Embryonic facial prominence (tissue), 1 donor: ENCODE data around the gene NEK8.
"Not testable (repeated sequence)": the region's sequence is repeated elsewhere in the genome, so short reads cannot be mapped to it uniquely, and the experiment has no call there.

ENCODE experiments used
- DNase-seq: peaks from one replicate; pipeline ENCODE4 v3.0.0-alpha.2; 2016; ENCODE audit errors: extremely low spot score

Gene NEK8

GRCh38 chr17:28725660-28726225 is 2.8 kb upstream of the NEK8 start:
- no peak for DNase-seq

DNA sequence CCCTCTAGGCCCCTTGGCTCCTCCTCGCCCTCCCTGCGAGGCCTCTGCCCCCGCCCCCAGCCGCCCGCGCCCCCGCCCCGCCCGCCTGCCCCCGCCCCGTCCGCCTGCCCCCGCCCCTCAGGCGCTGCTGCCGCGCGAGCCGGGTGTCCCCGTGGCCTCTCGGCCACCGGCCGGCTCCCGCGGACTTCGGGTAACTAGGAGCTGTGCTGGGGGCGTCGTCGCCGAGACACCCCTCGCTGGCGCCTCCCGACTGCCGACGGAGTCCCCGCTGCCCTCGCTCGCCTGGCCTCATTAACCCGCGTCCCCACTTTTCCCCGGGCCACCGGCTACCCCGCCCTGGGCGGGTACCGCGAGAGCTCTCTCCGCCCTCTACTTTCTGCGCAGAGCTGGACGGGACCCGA is 2.4 kb upstream of the NEK8 start, which contains the start of gene TLCD1:
Gene TLCD1 (minus strand): TSS at position 8 of the 401 bp plus-strand sequence. CDS start 136 bp downstream, outside the sequence.
- DNase-seq = peak; percentile 16

DNA sequence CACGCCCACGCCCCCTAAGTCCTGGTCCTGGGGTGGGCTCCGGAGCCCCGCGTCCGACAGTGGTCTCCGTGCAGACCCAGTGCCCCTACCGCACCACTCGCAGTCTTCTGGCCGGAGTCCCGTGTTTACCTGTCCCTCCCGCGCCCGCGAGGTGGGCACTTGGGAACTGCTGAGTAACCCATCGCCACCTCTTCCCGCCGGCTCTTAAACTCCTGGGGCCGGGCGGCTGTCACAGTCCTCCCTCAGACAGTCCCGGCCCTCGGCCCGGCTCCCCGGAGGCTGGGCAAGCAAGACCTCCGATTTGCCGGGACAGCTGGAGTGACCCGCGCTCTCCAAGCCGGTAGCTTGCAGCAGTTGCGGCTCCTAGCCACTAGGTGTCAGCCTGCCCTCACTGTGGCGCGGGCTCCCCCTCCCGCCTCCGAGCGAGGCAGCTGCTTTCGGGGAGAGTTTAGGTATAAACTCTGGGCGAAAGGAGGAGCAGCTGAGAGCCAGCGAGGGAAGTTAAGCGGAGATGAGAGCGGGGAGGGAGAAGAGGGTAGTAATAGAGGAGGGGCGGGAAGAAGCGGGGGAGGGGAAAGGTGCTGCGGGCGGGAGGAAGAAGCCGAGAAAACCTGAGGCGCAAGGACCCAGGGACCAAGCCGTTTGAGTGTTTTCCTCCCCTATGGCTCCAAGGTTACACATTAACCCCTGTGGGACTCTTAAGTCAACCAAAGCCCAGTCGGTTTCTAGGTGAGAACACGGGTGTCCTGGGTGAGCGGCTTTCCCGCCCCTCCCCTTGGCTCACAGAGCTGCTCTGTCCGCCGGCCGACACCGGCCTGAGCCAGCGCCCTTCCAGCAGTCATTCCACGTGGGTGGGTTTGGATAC is 1.7 kb upstream of the NEK8 start:
- DNase-seq = peak; percentile 87

DNA sequence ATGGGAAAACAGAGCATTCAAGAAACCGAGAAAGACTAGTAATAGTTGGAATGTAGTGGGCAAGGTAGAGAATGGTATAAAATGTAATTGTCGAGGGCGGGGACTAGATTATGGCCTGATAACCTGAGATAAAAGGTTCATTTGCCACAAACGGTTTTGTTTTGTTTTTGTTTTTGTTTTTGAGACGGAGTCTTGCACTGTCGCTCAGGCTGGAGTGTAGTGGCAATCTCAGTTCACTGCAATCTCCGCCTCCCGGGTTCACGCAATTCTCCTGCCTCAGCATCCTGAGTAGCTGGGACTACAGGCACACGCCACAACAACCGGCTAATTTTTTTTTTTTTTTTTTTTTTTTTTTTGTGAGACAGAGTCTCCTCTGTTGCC is 1.4 kb downstream of the NEK8 start:
- no peak for DNase-seq

GRCh38 chr17:28733346-28733745 is 4.8 kb downstream of the NEK8 start:
- DNase-seq = no peak

DNA sequence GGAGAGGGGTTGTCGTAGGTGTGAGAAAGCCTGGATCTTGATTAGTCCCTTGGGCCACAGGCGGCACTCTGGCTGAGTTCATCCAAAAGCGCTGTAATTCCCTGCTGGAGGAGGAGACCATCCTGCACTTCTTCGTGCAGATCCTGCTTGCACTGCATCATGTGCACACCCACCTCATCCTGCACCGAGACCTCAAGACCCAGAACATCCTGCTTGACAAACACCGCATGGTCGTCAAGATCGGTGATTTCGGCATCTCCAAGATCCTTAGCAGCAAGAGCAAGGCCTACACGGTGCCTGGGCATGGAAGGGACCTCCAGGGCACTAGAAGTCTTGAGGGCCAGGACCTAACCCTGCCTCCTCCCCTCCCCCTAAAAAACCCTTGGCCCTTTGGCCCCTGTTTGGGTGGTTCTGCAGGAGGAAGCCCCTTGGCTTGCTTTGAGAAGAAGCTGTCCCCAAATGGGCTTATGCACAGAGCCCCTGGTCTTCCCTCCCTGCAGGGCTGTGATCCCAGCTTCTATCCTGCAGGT is 6.2 kb downstream of the NEK8 start:
- no peak for DNase-seq

DNA sequence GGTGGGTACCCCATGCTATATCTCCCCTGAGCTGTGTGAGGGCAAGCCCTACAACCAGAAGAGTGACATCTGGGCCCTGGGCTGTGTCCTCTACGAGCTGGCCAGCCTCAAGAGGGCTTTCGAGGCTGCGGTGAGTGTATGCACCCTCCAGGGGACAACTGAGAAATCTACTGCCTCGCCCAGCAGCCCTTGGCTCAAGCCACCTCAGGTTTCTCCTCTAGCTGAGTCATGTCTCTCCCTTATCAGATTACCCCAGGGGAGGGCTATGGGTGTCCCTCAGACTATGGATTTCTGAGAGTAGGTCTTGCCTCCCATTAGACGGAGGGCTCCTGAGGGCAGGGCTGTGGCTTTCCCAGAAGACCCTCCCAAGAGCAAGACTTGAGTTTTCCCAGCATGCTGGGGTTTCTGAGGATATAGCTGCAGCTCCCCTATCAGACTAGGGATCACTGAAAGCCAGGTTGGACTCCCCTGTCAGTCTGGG is 6.7 kb downstream of the NEK8 start:
- DNase-seq = no peak

DNA sequence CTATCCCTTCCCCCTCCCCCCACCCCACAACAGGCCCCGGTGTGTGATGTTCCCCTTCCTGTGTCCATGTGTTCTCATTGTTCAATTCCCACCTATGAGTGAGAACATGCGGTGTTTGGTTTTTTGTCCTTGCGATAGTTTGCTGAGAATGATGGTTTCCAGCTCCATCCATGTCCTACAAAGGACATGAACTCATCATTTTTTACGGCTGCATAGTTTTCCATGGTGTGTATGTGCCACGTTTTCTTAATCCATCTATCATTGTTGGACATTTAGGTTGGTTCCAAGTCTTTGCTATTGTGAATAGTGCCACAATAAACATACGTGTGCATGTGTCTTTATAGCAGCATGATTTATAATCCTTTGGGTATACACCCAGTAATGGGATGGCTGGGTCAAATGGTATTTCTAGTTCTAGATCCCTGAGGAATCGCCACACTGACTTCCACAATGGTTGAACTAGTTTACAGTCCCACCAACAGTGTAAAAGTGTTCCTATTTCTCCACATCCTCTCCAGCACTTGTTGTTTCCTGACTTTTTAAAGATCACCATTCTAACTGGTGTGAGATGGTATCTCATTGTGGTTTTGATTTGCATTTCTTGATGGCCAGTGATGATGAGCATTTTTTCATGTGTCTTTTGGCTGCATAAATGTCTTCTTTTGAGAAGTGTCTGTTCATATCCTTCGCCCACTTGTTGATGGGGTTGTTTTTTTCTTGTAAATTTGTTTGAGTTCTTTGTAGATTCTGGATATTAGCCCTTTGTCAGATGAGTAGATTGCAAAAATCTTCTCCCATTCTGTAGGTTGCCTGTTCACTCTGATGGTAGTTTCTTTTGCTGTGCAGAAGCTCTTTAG is 7.6 kb downstream of the NEK8 start:
- DNase-seq = not testable (repeated sequence)

- no peak for DNase-seq
Measured at GRCh38 chr17:28737316-28737715, 8.7 kb downstream of the NEK8 start.

DNA sequence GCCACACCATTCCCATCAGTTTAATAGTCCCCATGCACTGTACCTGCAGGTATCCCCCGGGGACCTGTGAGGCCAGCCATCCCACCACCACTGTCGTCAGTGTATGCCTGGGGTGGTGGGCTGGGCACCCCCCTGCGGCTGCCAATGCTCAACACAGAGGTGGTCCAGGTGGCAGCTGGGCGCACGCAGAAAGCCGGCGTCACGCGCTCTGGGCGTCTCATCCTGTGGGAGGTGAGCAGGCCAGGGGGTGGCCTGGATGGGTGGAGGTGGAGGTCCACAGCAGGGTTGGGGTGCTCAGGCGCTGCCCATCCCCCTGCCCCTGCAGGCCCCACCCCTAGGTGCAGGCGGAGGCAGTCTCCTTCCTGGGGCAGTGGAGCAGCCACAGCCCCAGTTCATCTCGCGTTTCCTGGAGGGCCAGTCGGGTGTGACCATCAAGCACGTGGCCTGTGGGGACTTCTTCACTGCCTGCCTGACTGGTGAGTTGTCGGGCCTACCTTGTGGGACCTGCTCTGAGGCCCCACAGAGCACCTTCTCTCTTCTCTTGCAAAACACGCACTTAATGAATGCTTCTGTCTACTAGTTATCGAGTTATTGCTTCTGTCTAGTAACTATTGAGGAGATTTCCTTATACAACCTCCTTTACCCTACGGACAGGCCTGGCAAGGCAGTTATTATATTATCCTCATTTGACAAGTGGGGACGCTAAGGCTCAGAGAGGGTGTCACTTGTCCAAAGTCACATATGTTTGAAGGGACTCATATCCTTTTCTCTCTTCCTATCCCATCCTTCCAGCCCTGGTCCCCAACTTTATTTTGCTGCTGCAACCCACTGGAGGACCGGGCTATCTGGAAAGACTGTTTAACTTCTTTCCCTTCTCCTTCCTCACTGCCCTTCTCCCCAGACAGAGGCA is 9.4 kb downstream of the NEK8 start:
- DNase-seq = no peak

DNA sequence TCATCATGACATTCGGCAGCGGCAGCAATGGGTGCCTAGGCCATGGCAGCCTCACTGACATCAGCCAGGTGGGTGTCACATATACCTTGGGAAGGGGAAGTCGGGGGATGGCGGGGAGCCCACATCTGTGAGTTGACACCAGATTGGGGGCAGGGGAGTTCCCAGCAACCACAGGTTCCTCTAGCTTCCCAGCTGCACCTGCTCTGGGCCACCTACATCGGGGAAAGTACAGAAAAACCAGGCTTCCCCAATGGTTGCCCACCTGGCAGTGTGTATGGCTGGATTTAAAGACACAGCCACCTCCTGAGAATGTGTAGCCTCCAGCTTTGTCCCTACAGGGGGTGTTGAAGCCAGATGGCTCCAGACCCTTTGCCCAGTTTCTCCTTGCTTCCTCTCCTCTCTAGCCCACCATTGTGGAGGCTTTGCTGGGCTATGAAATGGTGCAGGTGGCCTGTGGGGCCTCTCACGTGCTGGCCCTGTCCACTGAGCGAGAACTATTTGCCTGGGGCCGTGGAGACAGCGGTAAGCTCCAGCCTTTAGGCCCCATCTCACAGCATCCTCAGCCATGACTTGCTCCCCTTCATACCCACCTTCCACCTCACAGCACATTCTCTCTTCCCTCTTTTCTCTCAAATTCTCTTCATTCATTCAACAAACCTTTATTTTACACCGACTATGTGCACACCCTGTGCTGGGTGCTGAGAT is 10.2 kb downstream of the NEK8 start:
- DNase-seq = no peak

GRCh38 chr17:28740406-28741357 is 12.1 kb downstream of the NEK8 start:
- no peak for DNase-seq

- DNase-seq = no peak
Measured at GRCh38 chr17:28741358-28742349, 13.1 kb downstream of the NEK8 start.

DNA sequence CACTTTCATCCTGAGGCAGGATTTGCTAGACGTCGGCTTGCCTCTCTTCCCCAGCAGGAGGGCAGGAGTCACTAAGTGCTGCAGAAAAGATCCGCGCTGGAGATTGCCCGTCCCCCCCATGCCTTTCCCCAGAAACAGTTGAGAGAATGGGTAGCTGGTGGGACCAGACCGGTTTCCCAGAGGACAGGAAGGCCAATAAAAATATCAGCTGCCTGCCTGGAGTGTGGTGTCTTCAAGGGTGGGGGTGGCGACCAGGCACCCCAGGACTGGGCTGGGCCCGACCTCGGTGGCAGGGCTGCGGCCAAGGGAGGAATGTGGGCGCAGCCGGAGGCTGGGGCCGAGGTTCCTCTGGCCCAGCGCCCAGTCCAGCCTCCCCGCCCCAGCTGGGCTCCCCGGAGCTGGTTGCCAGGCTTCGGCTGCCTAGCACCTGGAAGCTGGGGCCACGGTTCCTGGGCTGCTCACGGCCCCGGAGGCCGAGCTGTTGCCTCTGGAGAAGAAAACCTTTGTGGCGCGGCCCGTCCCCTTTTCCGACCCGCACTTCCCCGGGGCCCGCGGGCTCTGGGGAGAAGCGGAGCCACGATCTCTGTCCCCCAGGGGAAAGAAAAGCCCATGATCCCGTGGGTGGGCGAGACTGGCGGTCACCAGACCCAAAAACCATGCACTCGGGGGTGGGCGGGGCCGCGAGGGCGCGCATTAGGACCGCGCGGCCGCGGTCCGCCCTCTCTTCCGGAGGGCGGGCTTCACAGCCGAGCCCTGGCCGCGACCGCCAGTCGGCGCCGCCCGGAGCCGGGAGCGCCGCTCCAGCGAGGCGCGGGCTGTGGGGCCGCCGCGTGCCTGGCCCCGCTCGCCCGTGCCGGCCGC is 14.9 kb downstream of the NEK8 start, which contains the start of gene TRAF4:
Gene TRAF4 (plus strand): TSS at position 769 of the 861 bp plus-strand sequence. CDS start 102 bp downstream, outside the sequence.
- DNase-seq = peak; percentile 44

DNA sequence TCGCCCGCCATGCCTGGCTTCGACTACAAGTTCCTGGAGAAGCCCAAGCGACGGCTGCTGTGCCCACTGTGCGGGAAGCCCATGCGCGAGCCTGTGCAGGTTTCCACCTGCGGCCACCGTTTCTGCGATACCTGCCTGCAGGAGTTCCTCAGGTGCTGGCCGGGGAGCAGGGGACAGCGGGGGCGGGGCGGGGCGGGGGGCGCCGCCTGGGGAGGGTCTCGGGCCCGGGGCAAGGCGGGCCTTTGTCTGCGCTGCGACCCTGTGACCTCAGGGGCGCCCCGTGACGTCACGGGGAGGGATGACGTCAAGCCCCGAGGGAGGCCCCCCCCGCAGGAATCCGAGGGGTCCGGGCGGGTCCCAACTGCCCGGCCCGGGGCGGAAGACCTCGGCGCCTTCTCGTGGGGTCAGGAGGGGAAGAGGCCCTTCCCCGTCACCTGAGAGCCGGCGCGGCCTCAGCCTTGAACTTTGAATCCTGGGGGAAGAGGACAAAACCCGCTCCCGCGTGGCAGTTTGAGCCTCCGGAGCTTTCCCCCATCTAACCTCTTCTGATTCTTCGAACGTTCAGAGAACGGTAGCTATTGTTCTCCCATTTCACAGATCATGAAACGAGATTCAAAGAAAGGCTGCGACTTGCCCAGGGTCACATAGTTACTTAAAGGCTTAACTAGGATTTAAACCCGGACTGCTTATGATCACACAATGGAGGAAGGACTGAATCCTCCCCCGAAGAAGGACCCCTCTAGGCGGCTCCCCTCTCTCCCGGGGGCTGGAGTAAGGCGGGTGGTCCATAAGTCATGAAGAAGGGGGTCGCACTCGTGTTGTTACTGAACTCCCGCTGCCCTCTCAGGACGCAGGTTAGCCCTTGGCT is 15.8 kb downstream of the NEK8 start:
- peak; percentile 23 for DNase-seq
